OCI-LY1 (cell line): ENCODE data around the gene TBXAS1.
"Not testable (repeated sequence)": the region's sequence is repeated elsewhere in the genome, so short reads cannot be mapped to it uniquely, and the experiment has no call there.

Experiments used
- H2AFZ ChIP-seq: fragments of 200-600 bp; sonication (generic), shearing (Covaris generic); 2 replicates; pipeline ENCODE4 v1.6.0; 2014; ENCODE audit warnings: antibody characterized with exemption, mild to moderate bottlenecking, low read length
- H3F3A ChIP-seq: fragments of 200-600 bp; sonication (generic), shearing (Covaris generic); 2 replicates; pipeline ENCODE4 v1.6.0; 2014; ENCODE audit warnings: mild to moderate bottlenecking, antibody characterized with exemption, low read length, moderate library complexity; ENCODE audit not compliant: insufficient read depth
- H3K27ac ChIP-seq: fragments of 200-600 bp; sonication (generic); 2 replicates; pipeline ENCODE4 v1.5.1; 2014; ENCODE audit warnings: low read length, mixed run types, mild to moderate bottlenecking, low read depth; ENCODE audit not compliant: poor library complexity, severe bottlenecking
- H3K27me3 ChIP-seq: fragments of 200-600 bp; sonication (generic); 2 replicates; pipeline ENCODE4 v1.6.0; 2014; ENCODE audit warnings: antibody characterized with exemption, mild to moderate bottlenecking, low read length, moderate library complexity; ENCODE audit not compliant: insufficient read depth
- H3K36me3 ChIP-seq: fragments of 200-600 bp; sonication (generic); 2 replicates; pipeline ENCODE4 v1.6.1; 2014; ENCODE audit warnings: mild to moderate bottlenecking, antibody characterized with exemption, low read length, moderate library complexity, mixed read lengths; ENCODE audit not compliant: insufficient read depth
- H3K4me1 ChIP-seq: fragments of 200-600 bp; sonication (generic); 2 replicates; pipeline ENCODE4 v1.5.1; 2014; ENCODE audit warnings: mild to moderate bottlenecking, low read length, moderate library complexity; ENCODE audit not compliant: insufficient read depth, severe bottlenecking
- H3K4me2 ChIP-seq: fragments of 200-600 bp; sonication (generic), shearing (Covaris generic); 2 replicates; pipeline ENCODE4 v1.6.1; 2014; ENCODE audit warnings: low read length
- H3K4me3 ChIP-seq: fragments of 200-600 bp; sonication (generic); 2 replicates; pipeline ENCODE4 v1.5.1; 2014; ENCODE audit warnings: low read length, low read depth, mild to moderate bottlenecking, mixed read lengths; ENCODE audit not compliant: poor library complexity, severe bottlenecking
- H3K79me2 ChIP-seq: fragments of 200-600 bp; shearing (Covaris generic); 2 replicates; pipeline ENCODE4 v1.6.1; 2016; ENCODE audit warnings: mixed run types, low read length, mixed read lengths; ENCODE audit not compliant: insufficient read depth
- H3K9ac ChIP-seq: fragments of 200-600 bp; sonication (generic), shearing (Covaris generic); 2 replicates; pipeline ENCODE4 v1.6.1; 2014; ENCODE audit warnings: mild to moderate bottlenecking, low read length, mixed read lengths
- H3K9me2 ChIP-seq: fragments of 200-600 bp; sonication (generic), shearing (Covaris generic); 2 replicates; pipeline ENCODE4 v1.6.1; 2014; ENCODE audit warnings: low read depth, mild to moderate bottlenecking, low read length, mixed read lengths
- H3K9me3 ChIP-seq: fragments of 200-600 bp; shearing (Covaris generic); 2 replicates; pipeline ENCODE4 v1.6.1; 2014; ENCODE audit warnings: low read length, mixed read lengths
- H4K20me1 ChIP-seq: fragments of 200-600 bp; sonication (generic), shearing (Covaris generic); 2 replicates; pipeline ENCODE4 v1.6.0; 2016; ENCODE audit warnings: mild to moderate bottlenecking, low read length; ENCODE audit not compliant: insufficient read depth
- CTCF ChIP-seq: fragments of 200-600 bp; sonication (generic), shearing (Covaris generic); IDR thresholded peaks from 2 replicates; pipeline ENCODE4 v1.5.1; 2017; ENCODE audit warnings: mild to moderate bottlenecking, antibody characterized with exemption, low read length, moderate library complexity, mixed read lengths
- EZH2 ChIP-seq: fragments of 200-600 bp; sonication (generic), shearing (Covaris generic); IDR thresholded peaks from 2 replicates; pipeline ENCODE4 v1.8.0; 2017; ENCODE audit warnings: borderline replicate concordance, mixed run types, mild to moderate bottlenecking, antibody characterized with exemption, low read length, moderate library complexity, mixed read lengths

The TBXAS1 gene

GRCh38 chr7:139902436-139903102 lies 73.5 kb downstream of the TBXAS1 start:
- Histone ChIP-seq H3K4me2 (no peak overlapping the region), H3K9me3 (peaks cover 4% of the 10 kb centered on the region; the same call in 1 of the 2 replicates), H4K20me1 (no peaks in the 10 kb centered on the region), H3K4me3 (no peak overlapping the region), H3K36me3 (no peaks in the 10 kb centered on the region), H3F3A (no peaks in the 10 kb centered on the region), H3K9ac (no peak overlapping the region), H3K79me2 (no peaks in the 10 kb centered on the region), H3K9me2 (no peaks in the 10 kb centered on the region), H3K27me3 (no peaks in the 10 kb centered on the region), H3K27ac (no peak overlapping the region), H3K4me1 (no peaks in the 10 kb centered on the region), H2AFZ (no peak overlapping the region)
- TF ChIP-seq CTCF (no peak), EZH2 (no peak)

DNA sequence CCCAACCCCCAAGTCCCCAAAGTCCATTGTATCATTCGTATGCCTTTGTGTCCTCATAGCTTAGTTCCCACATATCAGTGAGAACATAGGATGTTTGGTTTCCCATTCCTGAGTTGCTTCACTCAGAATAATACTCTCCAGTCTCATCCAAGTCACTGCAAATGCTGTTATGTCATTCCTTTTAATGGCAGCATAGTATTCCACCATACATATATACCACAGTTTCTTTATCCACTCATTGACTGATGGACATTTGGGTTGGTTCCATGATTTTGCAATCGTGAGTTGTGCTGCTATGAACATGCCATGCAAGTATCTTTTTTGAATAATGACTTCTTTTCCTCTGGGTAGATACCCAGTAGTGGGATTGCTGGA lies 74.0 kb downstream of the TBXAS1 start:
- not testable (repeated sequence) for H3K4me2 ChIP-seq, H3F3A ChIP-seq, H3K9me2 ChIP-seq, H3K9ac ChIP-seq, H2AFZ ChIP-seq, H3K9me3 ChIP-seq, H3K4me1 ChIP-seq, H3K27ac ChIP-seq, H3K27me3 ChIP-seq, H4K20me1 ChIP-seq, H3K36me3 ChIP-seq, H3K79me2 ChIP-seq, H3K4me3 ChIP-seq

GRCh38 chr7:139906879-139907278 lies 77.8 kb downstream of the TBXAS1 start:
- TF ChIP-seq EZH2 (no peak), CTCF (no peak)
- H3K9me3 ChIP-seq: peaks cover 4% of the 10 kb centered on the region; the same call in 1 of the 2 replicates
- H3K4me1 ChIP-seq: no peaks in the 10 kb centered on the region
- no peak overlapping the region for H3K27ac ChIP-seq
- H3K4me3 ChIP-seq: no peak overlapping the region
- H3K9me2 ChIP-seq: no peaks in the 10 kb centered on the region
- no peak overlapping the region for H2AFZ ChIP-seq
- H4K20me1 ChIP-seq: no peaks in the 10 kb centered on the region
- H3K9ac ChIP-seq: no peak overlapping the region
- no peaks in the 10 kb centered on the region for H3K36me3 ChIP-seq
- H3K27me3 ChIP-seq: no peaks in the 10 kb centered on the region
- H3K4me2 ChIP-seq: no peak overlapping the region
- H3F3A ChIP-seq: no peaks in the 10 kb centered on the region
- no peaks in the 10 kb centered on the region for H3K79me2 ChIP-seq

- Histone ChIP-seq H2AFZ (no peak overlapping the region), H3K27me3 (no peaks in the 10 kb centered on the region), H3K36me3 (no peaks in the 10 kb centered on the region)
Observed at GRCh38 chr7:139908792-139909191, 79.7 kb downstream of the TBXAS1 start.

More at GRCh38 chr7:139908792-139909191, 79.7 kb downstream of the TBXAS1 start:
- H3K4me1 ChIP-seq: no peaks in the 10 kb centered on the region
- H3K4me3 ChIP-seq: no peak overlapping the region
- H4K20me1 ChIP-seq: no peaks in the 10 kb centered on the region
- H3K9me3 ChIP-seq: peaks cover 4% of the 10 kb centered on the region; the same call in 1 of the 2 replicates
- no peaks in the 10 kb centered on the region for H3F3A ChIP-seq
- no peak overlapping the region for H3K4me2 ChIP-seq
- no peaks in the 10 kb centered on the region for H3K79me2 ChIP-seq
- H3K9ac ChIP-seq: no peak overlapping the region
- no peak overlapping the region for H3K27ac ChIP-seq
- H3K9me2 ChIP-seq: no peaks in the 10 kb centered on the region
- TF ChIP-seq CTCF: no peak
